Thoracic aorta endothelial cell (primary cell): Measurements from ENCODE around the gene DEGS1. TPM values are rescaled to one million over a fixed set of nuclear protein-coding genes. Genes with fewer than 3 reads are reported as not detected.
A peak's percentile ranks its signal among the peaks of the same experiment; 100 is the strongest.

Experiments used
- small RNA-seq: library from RNA; depleted of rRNA; stranded (forward); fragments of <200 nt; gene quantifications from one replicate; pipeline ENCODE3, GENCODE V24; 2012
- total RNA-seq: library from RNA; depleted of rRNA; stranded (reverse); fragments of >200 nt; gene quantifications from 2 replicates; pipeline ENCODE4 v1.2.3, GENCODE V29; 2012

Gene DEGS1
- 147 and 148 TPM in 2 replicates for total RNA-seq

DNA sequence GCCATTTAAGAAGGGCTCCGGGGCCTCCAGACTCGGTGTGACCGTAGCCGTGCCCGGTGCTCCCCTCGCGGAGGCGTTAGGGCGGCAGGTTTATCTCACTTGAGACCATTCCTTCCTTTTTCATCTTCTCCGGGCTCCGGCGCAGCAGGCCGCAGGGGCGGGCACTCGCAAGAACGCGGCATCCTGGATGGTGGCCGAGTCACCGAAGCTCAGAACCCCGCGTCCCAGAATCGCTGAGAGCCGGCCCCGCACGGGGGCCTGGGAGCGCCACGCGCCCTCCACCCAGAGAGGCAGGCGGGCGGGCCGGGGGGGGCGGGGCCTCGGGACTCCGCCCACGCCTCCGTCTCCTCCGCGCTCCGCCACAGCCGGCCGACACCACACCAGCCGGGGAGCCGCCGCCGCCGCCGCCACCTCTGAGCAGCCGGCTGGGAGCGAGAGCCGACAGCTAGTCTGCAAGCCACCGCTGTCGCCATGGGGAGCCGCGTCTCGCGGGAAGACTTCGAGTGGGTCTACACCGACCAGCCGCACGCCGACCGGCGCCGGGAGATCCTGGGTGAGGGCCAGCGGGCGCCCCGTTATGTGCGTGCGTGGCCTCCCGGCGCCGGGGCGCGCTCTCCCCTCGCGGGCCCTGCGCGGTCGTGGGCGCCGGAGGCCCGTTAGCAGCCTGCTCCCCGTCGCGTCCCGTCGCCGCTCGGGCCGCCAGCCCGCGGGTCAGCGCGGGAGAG, at the start of gene DEGS1:
TSS of gene DEGS1 (plus strand) at position 375 of the 725 bp plus-strand sequence. CDS start at position 472, 97 bp downstream.

Small RNA genes within 50 kb of the gene (small RNA-seq; reads per million reads assigned to genes)
- gene AC092809.3, result 0.91 reads per million, percentile 15 among the genes with 10 or more reads in this experiment
- not detected for gene RF00139

Other genes with a start within 250 kb of the DEGS1 start
- gene FBXO28, start 69.1 kb upstream of the DEGS1 start, total RNA-seq, result 57.0 and 59.0 TPM in 2 replicates
- 43.0 and 44.4 TPM in 2 replicates for gene NVL, start 146.9 kb downstream of the DEGS1 start, total RNA-seq
- 92.0 and 107 TPM in 2 replicates for gene CNIH4, start 173.6 kb downstream of the DEGS1 start, total RNA-seq